AG08396 (cell line): ENCODE data around the gene P2RY4.
"Not testable (repeated sequence)": the region's sequence is repeated elsewhere in the genome, so short reads cannot be mapped to it uniquely, and the experiment has no call there.

Experiments used
- DNase-seq: peaks from one replicate; pipeline ENCODE4 v3.0.0; 2012; ENCODE audit warnings: low spot score, mixed read lengths

P2RY4 gene

GRCh38 chrX:70260104-70260503 lies at the start of gene P2RY4:
P2RY4 (minus strand) TSS chrX:70260204; CDS start chrX:70259624, 580 bp downstream.
- no peak for DNase-seq

DNA sequence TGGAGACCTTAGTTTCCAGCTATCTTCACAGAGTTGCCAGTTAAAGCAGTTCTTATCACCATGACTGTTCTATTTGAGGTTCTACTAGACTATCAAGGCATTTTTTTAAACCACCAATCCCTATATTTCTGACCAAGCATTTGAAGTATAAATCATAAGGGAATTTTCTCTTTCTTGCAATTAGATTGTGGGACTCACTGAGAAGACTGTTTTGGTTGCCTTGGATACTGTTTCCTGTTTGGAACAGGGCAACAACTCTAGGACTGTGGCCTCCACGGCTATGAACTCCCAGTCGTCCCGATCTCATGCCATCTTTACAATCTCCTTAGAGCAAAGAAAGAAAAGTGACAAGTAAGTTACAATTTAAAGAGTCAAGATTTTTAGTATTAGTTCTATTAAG lies 41.7 kb upstream of the P2RY4 start:
- DNase-seq = no peak

DNA sequence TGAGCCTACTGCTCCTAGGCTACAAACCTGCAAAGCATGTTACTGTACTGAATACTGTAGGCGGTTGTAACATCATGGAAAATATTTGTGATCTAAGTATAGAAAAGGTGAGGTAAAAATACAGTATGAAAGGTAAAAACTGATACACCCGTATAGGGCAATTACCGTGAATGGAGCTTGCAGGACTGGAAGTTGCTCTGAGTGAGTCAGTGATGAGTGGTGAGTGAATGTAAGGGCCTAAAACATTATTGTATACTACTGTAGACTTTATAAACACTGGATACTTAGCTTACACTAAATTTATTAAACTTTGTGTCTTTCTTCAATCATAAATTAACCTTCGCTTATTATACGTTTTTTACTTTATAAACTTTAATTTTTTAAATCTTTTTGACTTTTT lies 33.6 kb upstream of the P2RY4 start:
- DNase-seq = no peak

- DNase-seq = no peak
These were observed 32.8 kb upstream of the P2RY4 start for GRCh38 chrX:70292788-70293187.

DNA sequence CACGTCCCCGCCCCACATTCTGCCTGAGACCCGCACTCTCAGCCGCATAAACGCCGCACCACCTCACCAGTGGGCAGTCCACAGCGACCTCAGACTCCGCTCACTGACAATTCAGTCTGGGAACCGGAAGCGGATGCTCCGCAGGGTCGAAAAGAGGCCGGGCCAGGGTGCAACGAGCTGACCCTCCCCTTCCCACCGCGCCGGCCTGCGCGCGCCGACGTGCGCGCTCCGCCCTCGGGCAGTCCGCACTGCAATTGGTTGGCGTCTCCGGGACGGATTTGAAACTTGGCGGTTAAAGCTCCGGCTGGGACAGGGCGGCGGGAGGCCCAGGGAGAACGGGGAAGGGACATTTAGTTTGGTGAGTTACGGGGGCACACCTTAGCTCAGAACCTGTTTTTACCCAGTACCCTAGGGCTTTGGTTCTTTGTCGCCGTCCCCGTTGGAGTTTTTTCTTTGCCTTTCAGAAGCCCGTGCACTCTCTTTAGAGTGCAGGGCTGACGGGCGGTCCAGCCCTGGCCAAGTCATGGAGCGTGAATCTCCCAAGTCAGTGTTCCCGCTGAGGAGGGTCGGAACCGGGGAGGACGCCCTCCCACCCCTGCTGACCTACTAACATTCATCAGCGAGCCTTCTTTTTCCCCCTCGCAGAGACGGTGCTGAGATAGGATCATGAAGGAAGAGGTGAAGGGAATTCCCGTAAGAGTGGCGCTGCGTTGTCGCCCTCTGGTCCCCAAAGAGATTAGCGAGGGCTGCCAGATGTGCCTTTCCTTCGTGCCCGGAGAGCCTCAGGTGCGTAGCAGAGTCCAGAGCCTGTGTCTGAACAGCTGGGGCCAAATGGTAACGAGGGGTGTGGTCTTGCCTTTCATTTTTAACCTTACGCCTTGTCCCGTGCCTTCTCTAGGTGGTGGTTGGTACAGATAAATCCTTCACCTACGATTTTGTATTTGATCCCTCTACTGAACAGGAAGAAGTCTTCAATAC lies 30.1 kb upstream of the P2RY4 start, which contains the start of the genes KIF4A and PDZD11:
TSS of gene KIF4A (plus strand) at position 312 of the 978 bp plus-strand sequence. CDS start at position 667, 355 bp downstream.
TSS of gene PDZD11 (minus strand) at position 135 of the 978 bp plus-strand sequence. CDS start 586 bp downstream, outside the sequence.
- peak; percentile 94 for DNase-seq

GRCh38 chrX:70289168-70289792 lies 29.3 kb upstream of the P2RY4 start:
- DNase-seq = peak; percentile 28

DNA sequence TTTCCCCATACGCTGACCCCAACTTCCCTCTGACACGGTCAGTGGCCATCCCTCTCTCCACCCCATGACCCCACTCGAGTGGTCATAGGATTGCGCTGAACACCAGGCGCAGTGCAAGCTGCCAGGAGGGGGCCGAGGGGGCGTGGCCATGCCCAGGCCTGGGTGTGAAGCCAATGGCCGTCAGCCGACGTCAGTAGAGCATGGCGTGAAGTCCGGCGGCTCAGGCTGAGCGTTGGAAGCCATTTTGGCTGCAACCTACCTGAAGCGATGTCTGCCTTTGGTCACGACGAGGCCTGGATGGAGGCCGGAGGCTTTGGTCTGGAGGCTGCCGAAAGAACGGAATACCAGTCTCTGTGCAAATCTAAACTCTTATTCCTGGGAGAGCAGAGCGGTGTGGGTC lies 21.9 kb upstream of the P2RY4 start, which contains the start of gene RAB41:
TSS of gene RAB41 (plus strand) at position 222 of the 400 bp plus-strand sequence. CDS start at position 268, 46 bp downstream.
- DNase-seq = no peak

DNA sequence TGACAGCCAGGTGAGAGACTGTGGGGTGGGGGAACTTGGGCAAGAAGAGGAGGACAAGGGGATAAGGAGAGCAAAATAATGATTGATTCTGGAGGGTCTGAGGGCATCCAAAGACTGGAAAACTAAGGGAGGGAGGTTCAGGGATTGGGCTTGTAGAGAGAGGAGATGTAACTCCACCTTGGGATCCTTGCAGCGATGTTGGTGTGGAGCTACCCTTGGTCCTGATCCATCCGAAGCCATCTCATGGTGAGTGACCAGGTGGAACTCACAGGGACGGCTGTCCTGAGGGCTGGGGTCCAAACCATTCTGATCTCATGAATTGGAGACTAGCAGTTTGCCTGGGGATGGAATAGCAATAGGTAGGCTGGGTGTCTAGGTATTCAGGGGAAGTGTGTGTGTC lies 20.6 kb upstream of the P2RY4 start:
- DNase-seq = no peak

- DNase-seq = no peak
These were observed 19.1 kb upstream of the P2RY4 start for GRCh38 chrX:70279081-70279480.

- DNase-seq = not testable (repeated sequence)
These were observed 14.0 kb upstream of the P2RY4 start for GRCh38 chrX:70274029-70274428.

DNA sequence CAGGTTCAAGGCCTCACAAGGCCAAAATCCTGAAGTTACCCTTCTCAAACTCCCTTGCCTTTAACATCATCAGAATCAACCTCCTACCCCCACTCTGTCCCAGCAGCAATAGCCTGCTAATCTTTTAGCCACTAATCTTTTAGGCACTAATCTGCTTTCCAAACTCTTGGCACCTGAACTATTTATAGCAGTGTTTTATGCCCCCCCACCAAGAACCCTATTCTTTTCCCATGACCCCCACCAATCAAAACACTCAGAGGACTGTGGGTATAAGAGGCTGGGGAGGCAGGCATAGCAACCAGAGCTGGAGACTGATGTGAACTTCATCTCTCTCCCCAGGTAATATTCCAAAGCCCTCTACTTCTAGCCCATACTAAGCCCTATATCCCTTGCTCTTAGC lies 8.0 kb upstream of the P2RY4 start, which contains the start of gene ARR3:
TSS of gene ARR3 (plus strand) at position 301 of the 400 bp plus-strand sequence. CDS start 1,052 bp downstream, outside the sequence.
- no peak for DNase-seq

DNA sequence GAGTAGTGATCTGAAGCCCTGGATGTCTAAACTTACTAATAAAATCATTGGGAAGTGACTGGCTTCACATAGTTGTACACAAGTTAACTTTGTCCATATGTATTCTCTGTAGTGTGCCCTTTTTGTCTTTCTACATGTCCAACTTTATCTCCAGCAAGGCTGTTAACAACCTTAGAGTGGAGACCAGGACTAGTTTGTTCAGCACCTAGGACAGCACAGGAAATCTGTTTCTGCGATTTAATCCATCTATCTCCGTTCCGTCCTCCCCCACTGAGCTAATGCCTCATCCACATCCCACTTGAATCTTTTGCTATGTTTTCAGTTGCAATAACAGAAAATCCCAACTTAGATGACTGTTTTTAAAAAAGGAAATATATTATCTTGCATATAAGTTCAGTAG lies 4.8 kb upstream of the P2RY4 start:
- DNase-seq = no peak

GRCh38 chrX:70262952-70263567 lies 3.1 kb upstream of the P2RY4 start:
- DNase-seq = peak; percentile 36

GRCh38 chrX:70257423-70258288 lies 2.3 kb downstream of the P2RY4 start:
- no peak for DNase-seq

DNA sequence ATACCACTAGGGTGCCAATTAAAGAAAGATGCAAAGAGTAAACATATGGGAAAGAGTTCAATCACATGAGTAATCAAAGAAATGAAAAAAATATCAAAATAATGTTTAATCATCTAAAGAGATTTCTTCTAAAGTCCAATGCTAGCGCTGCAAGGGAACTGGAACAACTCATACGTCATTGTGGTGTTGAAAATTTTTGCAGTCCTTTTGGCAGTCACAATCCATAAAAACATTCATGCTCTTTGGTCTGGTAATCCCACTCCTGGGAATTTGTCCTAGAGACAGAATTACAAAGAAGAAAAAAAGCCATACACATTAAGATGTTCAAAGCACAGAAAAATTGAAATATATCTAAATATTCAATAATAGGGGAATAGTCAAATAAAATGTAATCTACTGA lies 4.6 kb downstream of the P2RY4 start:
- no peak for DNase-seq

- no peak for DNase-seq
These were observed 5.1 kb downstream of the P2RY4 start for GRCh38 chrX:70254909-70255308.

- DNase-seq = no peak
These were observed 6.0 kb downstream of the P2RY4 start for GRCh38 chrX:70254063-70254400.

- no peak for DNase-seq
These were observed 6.5 kb downstream of the P2RY4 start for GRCh38 chrX:70253377-70254062.

DNA sequence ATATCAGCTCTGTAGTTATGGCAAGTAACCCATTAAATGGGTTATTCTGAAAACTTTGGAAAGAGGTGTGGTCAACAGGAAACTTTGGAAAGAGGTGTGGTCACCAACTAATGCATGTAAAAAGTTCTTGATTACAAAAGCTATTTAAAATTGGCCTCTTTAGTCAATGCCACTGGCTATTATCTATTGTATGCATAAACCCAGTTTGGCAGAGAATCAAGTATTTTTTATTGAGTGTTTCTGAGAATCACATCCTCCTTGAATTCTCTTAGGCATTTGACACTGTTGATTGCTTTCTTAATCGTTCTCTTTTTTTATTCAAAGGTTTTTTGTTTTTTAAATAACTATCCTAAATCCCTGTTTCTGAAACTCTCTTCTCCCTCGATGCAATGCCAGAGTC lies 7.5 kb downstream of the P2RY4 start:
- no peak for DNase-seq

DNA sequence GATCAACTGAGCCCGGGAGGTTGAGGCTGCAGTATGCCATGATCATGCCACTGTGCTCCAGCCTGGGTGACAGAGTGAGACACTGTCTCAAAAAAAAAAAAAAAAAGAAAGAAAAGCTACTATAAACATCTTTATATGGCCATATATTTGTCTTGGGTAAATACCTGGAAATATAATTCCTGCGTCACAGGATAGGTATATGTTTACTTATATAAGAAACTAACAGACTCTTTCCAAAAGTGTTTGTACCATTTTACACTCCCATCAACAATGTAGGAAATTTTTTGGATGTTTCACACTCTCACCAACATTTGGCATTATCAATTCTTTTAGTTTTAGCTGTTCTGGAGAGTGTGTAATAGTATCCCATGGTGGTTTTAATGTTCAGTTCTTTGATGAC lies 12.8 kb downstream of the P2RY4 start:
- no peak for DNase-seq

DNA sequence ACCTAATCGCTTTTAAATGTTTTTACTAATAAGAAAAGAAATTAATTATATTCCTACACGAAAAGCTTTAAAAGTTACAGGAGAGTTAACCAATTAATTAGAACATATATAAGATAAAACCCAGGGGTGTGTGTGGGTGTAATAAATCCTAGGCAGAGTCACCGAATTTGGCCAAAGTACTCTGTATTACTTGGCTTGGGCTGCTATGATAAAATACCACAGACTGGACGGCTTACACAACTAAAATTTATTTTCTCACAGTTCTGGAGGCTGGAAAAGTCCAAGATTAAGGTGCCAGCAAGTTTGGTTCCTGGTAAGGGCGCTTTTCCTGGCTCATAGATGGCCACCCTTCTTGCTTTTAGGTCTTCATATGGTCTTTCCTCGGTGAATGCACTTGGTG lies 15.1 kb downstream of the P2RY4 start:
- no peak for DNase-seq
